GM12878 (cell line): ENCODE results near the gene DRICH1. TPM values are rescaled to one million over a fixed set of nuclear protein-coding genes. Genes with fewer than 3 reads are reported as not detected.

Experiments used
- ATAC-seq: fragments of 200-7000 bp; cut with Tn5 transposase; 3 replicates; pipeline ENCODE4 v1.9.1; 2020; ENCODE audit warnings: mild to moderate bottlenecking, moderate library complexity
- BruUV-seq: library from RNA; stranded (reverse); fragments of 400-500 nt; replicated peaks from 2 replicates; lab custom pipeline; 2021; lab: Mats Ljungman, UMichigan
- CTCF ChIA-PET: fragments of 300-600 bp; sonication (Branson Sonifier 250); formaldehyde crosslinking; extraction: SDS; loops from one replicate; lab custom pipeline; 2021; ENCODE audit warnings: inconsistent platforms; lab: Yijun Ruan, JAX
- POLR2A ChIA-PET: fragments of 350-600 bp; formaldehyde crosslinking; extraction: SDS; loops from one replicate; lab custom pipeline; 2021; ENCODE audit warnings: inconsistent platforms; lab: Charles Lee
- RAD21 ChIA-PET: fragments of 300-600 bp; sonication (Branson Sonifier 250); formaldehyde crosslinking; loops from one replicate; lab custom pipeline; 2023; ENCODE audit warnings: antibody characterized with exemption; ENCODE audit not compliant: unreplicated experiment; lab: Charles Lee
- SMC1A ChIA-PET: fragments of 300-600 bp; sonication (Branson Sonifier 250); formaldehyde crosslinking; loops from one replicate; lab custom pipeline; 2023; ENCODE audit not compliant: unreplicated experiment, uncharacterized antibody; lab: Charles Lee
- DNase-seq: peaks from one replicate; pipeline ENCODE4 v3.0.0-alpha.2; 2011; ENCODE audit warnings: low read depth, low spot score
- FAIRE-seq: peaks from 3 replicates; lab custom pipeline; 2011; peaks lifted over from hg19 to GRCh38; lab: Jason Lieb, UNC
- H2AFZ ChIP-seq: 2 replicates; pipeline ENCODE4 v1.6.0; 2011; ENCODE audit warnings: low read depth, low read length, control low read depth; ENCODE audit not compliant: control insufficient read depth
- H3K27ac ChIP-seq: 2 replicates; pipeline ENCODE4 v1.5.1; 2011; ENCODE audit warnings: control low read depth; ENCODE audit not compliant: control insufficient read depth, insufficient read depth
- H3K27me3 ChIP-seq, 2 experiments: replicated peaks in 1 of 2; 2 replicates each; pipeline versions ENCODE4 v1.6.0 to v1.6.1; 2011; ENCODE audit warnings: low read length in 1 of 2; ENCODE audit not compliant: control insufficient read depth in 2 of 2, insufficient read depth in 2 of 2
- H3K36me3 ChIP-seq, 2 experiments: 2 replicates each; pipeline ENCODE4 v1.5.1; 2011; ENCODE audit warnings: low read length in 1 of 2; ENCODE audit not compliant: control insufficient read depth in 2 of 2, insufficient read depth in 2 of 2
- H3K4me1 ChIP-seq: 2 replicates; pipeline ENCODE4 v1.6.1; 2011; ENCODE audit warnings: mild to moderate bottlenecking, low read length, moderate library complexity, mixed read lengths; ENCODE audit not compliant: control insufficient read depth, insufficient read depth
- H3K4me2 ChIP-seq: 2 replicates; pipeline ENCODE4 v1.6.0; 2011; ENCODE audit warnings: control low read depth; ENCODE audit not compliant: control insufficient read depth, insufficient read depth
- H3K4me3 ChIP-seq: fragments of 200-600 bp; sonication (generic); 2 replicates; pipeline ENCODE4 v1.5.1; 2016
- H3K79me2 ChIP-seq: 2 replicates; pipeline ENCODE4 v1.6.0; 2011; ENCODE audit warnings: low read length; ENCODE audit not compliant: control insufficient read depth, insufficient read depth
- H3K9ac ChIP-seq: 2 replicates; pipeline ENCODE4 v1.8.0; 2011; ENCODE audit warnings: low read length, control low read depth, mixed read lengths; ENCODE audit not compliant: control insufficient read depth, insufficient read depth
- H3K9me3 ChIP-seq: replicated peaks from 3 replicates; pipeline ENCODE4 v1.5.1; 2011; ENCODE audit warnings: mild to moderate bottlenecking, low read length; ENCODE audit not compliant: control insufficient read depth, insufficient read depth
- H4K20me1 ChIP-seq: 2 replicates; pipeline ENCODE4 v1.6.0; 2011; ENCODE audit not compliant: control insufficient read depth, insufficient read depth
- BACH1 ChIP-seq: fragments of 450-650 bp; IDR thresholded peaks from 2 replicates; pipeline ENCODE4 v1.6.1; 2017; ENCODE audit warnings: mild to moderate bottlenecking, borderline replicate concordance
- BCL11A ChIP-seq: IDR thresholded peaks from 2 replicates; pipeline ENCODE4 v1.6.1; 2011; ENCODE audit warnings: low read depth, low read length
- CHD4 ChIP-seq: fragments of 200-600 bp; sonication (generic); IDR thresholded peaks from 2 replicates; pipeline ENCODE4 v1.6.1; 2016; ENCODE audit warnings: mild to moderate bottlenecking
- HCFC1 ChIP-seq: fragments of 150-350 bp; IDR thresholded peaks from 2 replicates; pipeline ENCODE4 v1.6.1; 2014; ENCODE audit warnings: low read length
- IKZF1 ChIP-seq: fragments of 450-650 bp; conservative IDR thresholded peaks from 2 replicates; pipeline ENCODE4 v1.6.1; 2017; ENCODE audit warnings: antibody characterized with exemption, mild to moderate bottlenecking
- JUND ChIP-seq: IDR thresholded peaks from 2 replicates; pipeline ENCODE4 v1.6.1; 2012; ENCODE audit warnings: low read depth, mild to moderate bottlenecking, low read length, improper control_type of control experiment, moderate library complexity
- NR2F1 ChIP-seq: fragments of 450-650 bp; conservative IDR thresholded peaks from 2 replicates; pipeline ENCODE4 v1.6.1; 2017; ENCODE audit warnings: mild to moderate bottlenecking
- RELA ChIP-seq: fragments of 450-650 bp; IDR thresholded peaks from 2 replicates; pipeline ENCODE4 v1.8.0; 2014; ENCODE audit warnings: borderline replicate concordance; ENCODE audit not compliant: partially characterized antibody
- SUZ12 ChIP-seq: fragments of 200-600 bp; sonication (generic); IDR thresholded peaks from one replicate; pipeline ENCODE4 v1.6.1; 2018; ENCODE audit warnings: antibody characterized with exemption, mild to moderate bottlenecking; ENCODE audit not compliant: unreplicated experiment
- TARDBP ChIP-seq: IDR thresholded peaks from 2 replicates; pipeline ENCODE4 v1.6.1; 2016; ENCODE audit warnings: borderline replicate concordance
- ZNF384 ChIP-seq: IDR thresholded peaks from 2 replicates; pipeline ENCODE4 v1.6.1; 2012; ENCODE audit warnings: low read depth, mild to moderate bottlenecking, low read length, improper control_type of control experiment, borderline replicate concordance
- WGBS: methylation state at CpG from one replicate; pipeline ENCODE4 v1.1.6; 2016; ENCODE audit warnings: low lambda C conversion rate; ENCODE audit not compliant: insufficient replicate concordance, insufficient coverage; ENCODE audit errors: missing lambda C conversion rate; 5-methylcytosine and 5-hydroxymethylcytosine counted together
- in situ Hi-C: fragments of 300-500 bp; cut with MboI; formaldehyde crosslinking; loops from 9 replicates; pipeline ENCODE4 v1.14.3; 2018; ENCODE audit warnings: mixed read lengths
- intact Hi-C: fragments of 100-400 bp; cut with micrococcal nuclease; formaldehyde crosslinking; loops from one replicate; pipeline ENCODE4 v1.14.2; 2022; ENCODE audit not compliant: unreplicated experiment
- polyA plus RNA-seq, 11 experiments: library from polyadenylated mRNA; depleted of rRNA in 4 of 11; unstranded in 6 of 11; stranded (reverse) in 5 of 11; fragments of >200 nt; fragmentation: Nextera tagmentation in 4 of 11; fragmentation: Illumina TruSeq in 1 of 11; extraction: Ambion mirVana in 4 of 11; extraction: Trizol in 1 of 11; gene quantifications; 1 replicate in 1 of 11; 2 replicates in 10 of 11; pipeline versions ENCODE4 v1.2.1 to v1.2.3, GENCODE V29; 2011 to 2016; ENCODE audit warnings: inconsistent platforms in 2 of 11, missing spikeins in 2 of 11, low read depth in 1 of 11
- total RNA-seq, 4 experiments: library from RNA; depleted of rRNA in 3 of 4; stranded (reverse); fragments of >200 nt in 3 of 4; fragmentation: Illumina TruSeq in 1 of 4; extraction: Trizol in 1 of 4; gene quantifications; 2 replicates each; pipeline versions ENCODE4 v1.2.1 to v1.2.3, GENCODE V29; 2013 to 2021
- TF ChIP-seq, protein P1 (sequence below): fragments of 450-650 bp; IDR thresholded peaks from 2 replicates; pipeline ENCODE4 v1.6.1; 2017; ENCODE audit warnings: low read depth, mild to moderate bottlenecking, moderate library complexity
- TF ChIP-seq, protein P2 (sequence below): fragments of 450-650 bp; IDR thresholded peaks from 2 replicates; pipeline ENCODE4 v1.6.1; 2016; ENCODE audit warnings: mild to moderate bottlenecking
- TF ChIP-seq, protein P3 (sequence below): fragments of 450-650 bp; IDR thresholded peaks from 2 replicates; pipeline ENCODE4 v1.6.1; 2017; ENCODE audit warnings: mild to moderate bottlenecking, moderate library complexity
- TF ChIP-seq, protein P4 (sequence below): IDR thresholded peaks from 2 replicates; pipeline ENCODE4 v1.6.1; 2011; ENCODE audit warnings: borderline replicate concordance, low read depth, mild to moderate bottlenecking, moderate library complexity, low read length; ENCODE audit not compliant: insufficient read depth, poor library complexity, severe bottlenecking

Gene DRICH1
- total and polyA plus RNA-seq, 10 of the 15 experiments (the other 5 are each of a cell fraction or from before 2014, with no cell fraction given) = not detected

- TF ChIP-seq SUZ12 (no peak), ZNF384 (no peak), TARDBP (no peak)
- TF ChIP-seq, protein P1, sequence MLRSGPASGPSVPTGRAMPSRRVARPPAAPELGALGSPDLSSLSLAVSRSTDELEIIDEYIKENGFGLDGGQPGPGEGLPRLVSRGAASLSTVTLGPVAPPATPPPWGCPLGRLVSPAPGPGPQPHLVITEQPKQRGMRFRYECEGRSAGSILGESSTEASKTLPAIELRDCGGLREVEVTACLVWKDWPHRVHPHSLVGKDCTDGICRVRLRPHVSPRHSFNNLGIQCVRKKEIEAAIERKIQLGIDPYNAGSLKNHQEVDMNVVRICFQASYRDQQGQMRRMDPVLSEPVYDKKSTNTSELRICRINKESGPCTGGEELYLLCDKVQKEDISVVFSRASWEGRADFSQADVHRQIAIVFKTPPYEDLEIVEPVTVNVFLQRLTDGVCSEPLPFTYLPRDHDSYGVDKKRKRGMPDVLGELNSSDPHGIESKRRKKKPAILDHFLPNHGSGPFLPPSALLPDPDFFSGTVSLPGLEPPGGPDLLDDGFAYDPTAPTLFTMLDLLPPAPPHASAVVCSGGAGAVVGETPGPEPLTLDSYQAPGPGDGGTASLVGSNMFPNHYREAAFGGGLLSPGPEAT = no peak
Measured at GRCh38 chr22:23651676-23652075, 19.6 kb upstream of the DRICH1 start (continued).

- FAIRE-seq = no peak
- no peak overlapping the region for H3K27ac ChIP-seq
- H2AFZ ChIP-seq = no peak overlapping the region
- no peak overlapping the region for H3K4me3 ChIP-seq
- H3K4me2 ChIP-seq = no peak overlapping the region
- H3K36me3 ChIP-seq = no peaks in the 10 kb centered on the region
- no peaks in the 10 kb centered on the region for H3K27me3 ChIP-seq
- H3K9ac ChIP-seq = no peak overlapping the region
- H3K9me3 ChIP-seq = no peaks in the 10 kb centered on the region
- ATAC-seq = no peak
- WGBS = 95% methylated on average over 15 of the region's 18 CpGs
- ChIA-PET CTCF (no interaction called here), POLR2A (interaction anchor here (0.6 kb wide), 1 partner anchor 298 kb away, joined by 7 read pairs; no protein-coding TSS in a partner anchor), RAD21 (interaction anchor here (0.7 kb wide), 1 partner anchor 202 kb away, joined by 3 read pairs; no protein-coding TSS in a partner anchor), SMC1A (no interaction called here)
- DNase-seq = no peak
- intact Hi-C loops = no loop called here
- H4K20me1 ChIP-seq = no peaks in the 10 kb centered on the region
- H3K4me1 ChIP-seq = no peaks in the 10 kb centered on the region
- in situ Hi-C loops = no loop called here
- BruUV-seq = no TSS peak
- H3K79me2 ChIP-seq = no peaks in the 10 kb centered on the region
- TF ChIP-seq IKZF1 (no peak), NR2F1 (no peak), CHD4 (no peak), JUND (no peak), BCL11A (no peak), BACH1 (no peak), RELA (no peak), HCFC1 (no peak)
- TF ChIP-seq, protein P2, sequence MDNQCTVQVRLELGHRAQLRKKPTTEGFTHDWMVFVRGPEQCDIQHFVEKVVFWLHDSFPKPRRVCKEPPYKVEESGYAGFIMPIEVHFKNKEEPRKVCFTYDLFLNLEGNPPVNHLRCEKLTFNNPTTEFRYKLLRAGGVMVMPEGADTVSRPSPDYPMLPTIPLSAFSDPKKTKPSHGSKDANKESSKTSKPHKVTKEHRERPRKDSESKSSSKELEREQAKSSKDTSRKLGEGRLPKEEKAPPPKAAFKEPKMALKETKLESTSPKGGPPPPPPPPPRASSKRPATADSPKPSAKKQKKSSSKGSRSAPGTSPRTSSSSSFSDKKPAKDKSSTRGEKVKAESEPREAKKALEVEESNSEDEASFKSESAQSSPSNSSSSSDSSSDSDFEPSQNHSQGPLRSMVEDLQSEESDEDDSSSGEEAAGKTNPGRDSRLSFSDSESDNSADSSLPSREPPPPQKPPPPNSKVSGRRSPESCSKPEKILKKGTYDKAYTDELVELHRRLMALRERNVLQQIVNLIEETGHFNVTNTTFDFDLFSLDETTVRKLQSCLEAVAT = no peak
- TF ChIP-seq, protein P3, sequence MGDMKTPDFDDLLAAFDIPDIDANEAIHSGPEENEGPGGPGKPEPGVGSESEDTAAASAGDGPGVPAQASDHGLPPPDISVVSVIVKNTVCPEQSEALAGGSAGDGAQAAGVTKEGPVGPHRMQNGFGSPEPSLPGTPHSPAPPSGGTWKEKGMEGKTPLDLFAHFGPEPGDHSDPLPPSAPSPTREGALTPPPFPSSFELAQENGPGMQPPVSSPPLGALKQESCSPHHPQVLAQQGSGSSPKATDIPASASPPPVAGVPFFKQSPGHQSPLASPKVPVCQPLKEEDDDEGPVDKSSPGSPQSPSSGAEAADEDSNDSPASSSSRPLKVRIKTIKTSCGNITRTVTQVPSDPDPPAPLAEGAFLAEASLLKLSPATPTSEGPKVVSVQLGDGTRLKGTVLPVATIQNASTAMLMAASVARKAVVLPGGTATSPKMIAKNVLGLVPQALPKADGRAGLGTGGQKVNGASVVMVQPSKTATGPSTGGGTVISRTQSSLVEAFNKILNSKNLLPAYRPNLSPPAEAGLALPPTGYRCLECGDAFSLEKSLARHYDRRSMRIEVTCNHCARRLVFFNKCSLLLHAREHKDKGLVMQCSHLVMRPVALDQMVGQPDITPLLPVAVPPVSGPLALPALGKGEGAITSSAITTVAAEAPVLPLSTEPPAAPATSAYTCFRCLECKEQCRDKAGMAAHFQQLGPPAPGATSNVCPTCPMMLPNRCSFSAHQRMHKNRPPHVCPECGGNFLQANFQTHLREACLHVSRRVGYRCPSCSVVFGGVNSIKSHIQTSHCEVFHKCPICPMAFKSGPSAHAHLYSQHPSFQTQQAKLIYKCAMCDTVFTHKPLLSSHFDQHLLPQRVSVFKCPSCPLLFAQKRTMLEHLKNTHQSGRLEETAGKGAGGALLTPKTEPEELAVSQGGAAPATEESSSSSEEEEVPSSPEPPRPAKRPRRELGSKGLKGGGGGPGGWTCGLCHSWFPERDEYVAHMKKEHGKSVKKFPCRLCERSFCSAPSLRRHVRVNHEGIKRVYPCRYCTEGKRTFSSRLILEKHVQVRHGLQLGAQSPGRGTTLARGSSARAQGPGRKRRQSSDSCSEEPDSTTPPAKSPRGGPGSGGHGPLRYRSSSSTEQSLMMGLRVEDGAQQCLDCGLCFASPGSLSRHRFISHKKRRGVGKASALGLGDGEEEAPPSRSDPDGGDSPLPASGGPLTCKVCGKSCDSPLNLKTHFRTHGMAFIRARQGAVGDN = no peak
- TF ChIP-seq, protein P4, sequence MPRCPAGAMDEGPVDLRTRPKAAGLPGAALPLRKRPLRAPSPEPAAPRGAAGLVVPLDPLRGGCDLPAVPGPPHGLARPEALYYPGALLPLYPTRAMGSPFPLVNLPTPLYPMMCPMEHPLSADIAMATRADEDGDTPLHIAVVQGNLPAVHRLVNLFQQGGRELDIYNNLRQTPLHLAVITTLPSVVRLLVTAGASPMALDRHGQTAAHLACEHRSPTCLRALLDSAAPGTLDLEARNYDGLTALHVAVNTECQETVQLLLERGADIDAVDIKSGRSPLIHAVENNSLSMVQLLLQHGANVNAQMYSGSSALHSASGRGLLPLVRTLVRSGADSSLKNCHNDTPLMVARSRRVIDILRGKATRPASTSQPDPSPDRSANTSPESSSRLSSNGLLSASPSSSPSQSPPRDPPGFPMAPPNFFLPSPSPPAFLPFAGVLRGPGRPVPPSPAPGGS = no peak
Measured at GRCh38 chr22:23649071-23649501, 17.0 kb upstream of the DRICH1 start.
